ENCODE measurements around the gene ERC1.

The ERC1 gene

DNA sequence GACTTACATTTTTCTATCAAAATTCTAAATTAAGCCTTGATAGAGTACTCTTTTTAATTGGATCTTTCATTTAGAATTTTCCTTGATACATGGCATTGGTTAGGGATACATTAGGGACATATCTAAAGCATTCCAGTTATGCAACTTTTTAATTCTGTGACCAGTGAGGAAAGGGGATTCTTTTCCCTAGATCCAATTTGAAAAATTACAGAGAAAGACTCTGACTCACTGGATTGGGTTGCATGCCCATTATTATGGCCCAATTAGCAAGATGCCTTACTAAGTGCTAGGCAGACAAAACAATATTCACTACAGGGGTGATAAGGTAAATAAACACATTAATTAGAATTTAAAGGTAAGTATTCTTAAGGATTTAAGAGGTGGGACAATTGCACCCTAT, 36.3 kb upstream of the ERC1 start:
- H3K79me2 ChIP-seq (ENCODE audit: low read length), result no peaks in the 10 kb centered on the region
- no peaks in the 10 kb centered on the region for H3K9me3 ChIP-seq (replicated peaks; ENCODE audit: insufficient read depth, low read length)
- no peaks in the 10 kb centered on the region for H3K9me2 ChIP-seq (replicated peaks; ENCODE audit: insufficient read depth, low read length)
- H3K36me3 ChIP-seq (replicated peaks; ENCODE audit: insufficient read depth, low read length), result no peaks in the 10 kb centered on the region
- H2AFZ ChIP-seq (ENCODE audit: low read length), result no peak overlapping the region
- H3K9ac ChIP-seq (ENCODE audit: low read length), result no peak overlapping the region
- no peak overlapping the region for H3K4me3 ChIP-seq (ENCODE audit: low read length)
- no peak overlapping the region for H3K4me2 ChIP-seq (ENCODE audit: low read depth, low read length)
- TF ChIP-seq, protein P1, sequence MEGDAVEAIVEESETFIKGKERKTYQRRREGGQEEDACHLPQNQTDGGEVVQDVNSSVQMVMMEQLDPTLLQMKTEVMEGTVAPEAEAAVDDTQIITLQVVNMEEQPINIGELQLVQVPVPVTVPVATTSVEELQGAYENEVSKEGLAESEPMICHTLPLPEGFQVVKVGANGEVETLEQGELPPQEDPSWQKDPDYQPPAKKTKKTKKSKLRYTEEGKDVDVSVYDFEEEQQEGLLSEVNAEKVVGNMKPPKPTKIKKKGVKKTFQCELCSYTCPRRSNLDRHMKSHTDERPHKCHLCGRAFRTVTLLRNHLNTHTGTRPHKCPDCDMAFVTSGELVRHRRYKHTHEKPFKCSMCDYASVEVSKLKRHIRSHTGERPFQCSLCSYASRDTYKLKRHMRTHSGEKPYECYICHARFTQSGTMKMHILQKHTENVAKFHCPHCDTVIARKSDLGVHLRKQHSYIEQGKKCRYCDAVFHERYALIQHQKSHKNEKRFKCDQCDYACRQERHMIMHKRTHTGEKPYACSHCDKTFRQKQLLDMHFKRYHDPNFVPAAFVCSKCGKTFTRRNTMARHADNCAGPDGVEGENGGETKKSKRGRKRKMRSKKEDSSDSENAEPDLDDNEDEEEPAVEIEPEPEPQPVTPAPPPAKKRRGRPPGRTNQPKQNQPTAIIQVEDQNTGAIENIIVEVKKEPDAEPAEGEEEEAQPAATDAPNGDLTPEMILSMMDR (IDR thresholded peaks at IDR 0.05; ENCODE audit: low read length), result no peak
- TF ChIP-seq EZH2phosphoT487 (IDR thresholded peaks at IDR 0.05; ENCODE audit: low read length) (no peak), EZH2 (optimal IDR thresholded peaks at IDR 0.05; ENCODE audit: low read depth, low read length) (no peak)
- H4K20me1 ChIP-seq (ENCODE audit: insufficient read depth, low read length), result no peaks in the 10 kb centered on the region
- H3K27me3 ChIP-seq (replicated peaks; ENCODE audit: insufficient read depth, low read length), result no peaks in the 10 kb centered on the region
- H3K27ac ChIP-seq (ENCODE audit: low read length), result no peak overlapping the region
- no peaks in the 10 kb centered on the region for H3K4me1 ChIP-seq (ENCODE audit: low read length)
- DNase-seq, result no peak
- no peaks in the 10 kb centered on the region for H3F3A ChIP-seq (ENCODE audit: insufficient read depth, low read length)

DNA sequence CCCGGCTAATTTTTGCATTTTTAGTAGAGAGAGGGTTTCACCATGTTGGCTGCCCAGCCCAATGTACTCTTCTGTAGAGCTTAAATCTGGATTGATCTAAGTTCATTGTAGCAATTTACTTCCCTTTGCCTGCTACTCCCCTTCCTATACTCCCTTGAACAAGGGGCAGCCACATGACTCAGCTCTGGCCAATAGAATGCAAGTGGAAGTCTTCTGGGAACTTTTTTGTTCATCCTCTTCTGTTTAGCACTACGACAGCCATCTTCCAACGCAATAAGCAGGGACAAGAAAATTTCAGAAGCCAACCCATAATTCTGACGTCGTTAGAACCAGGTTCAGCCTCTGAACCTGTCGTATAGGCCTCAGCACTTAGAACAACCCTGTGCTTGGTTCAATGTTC, 35.1 kb upstream of the ERC1 start:
- Histone ChIP-seq H3K9me3 (replicated peaks; ENCODE audit: insufficient read depth, low read length) (no peaks in the 10 kb centered on the region), H3K9ac (ENCODE audit: low read length) (no peak overlapping the region), H3K36me3 (replicated peaks; ENCODE audit: insufficient read depth, low read length) (no peaks in the 10 kb centered on the region), H3K4me2 (ENCODE audit: low read depth, low read length) (no peak overlapping the region), H3K4me1 (ENCODE audit: low read length) (no peaks in the 10 kb centered on the region), H3K9me2 (replicated peaks; ENCODE audit: insufficient read depth, low read length) (no peaks in the 10 kb centered on the region), H2AFZ (ENCODE audit: low read length) (no peak overlapping the region), H3K27ac (ENCODE audit: low read length) (no peak overlapping the region), H3K79me2 (ENCODE audit: low read length) (no peaks in the 10 kb centered on the region), H3F3A (ENCODE audit: insufficient read depth, low read length) (no peaks in the 10 kb centered on the region), H4K20me1 (ENCODE audit: insufficient read depth, low read length) (no peaks in the 10 kb centered on the region), H3K27me3 (replicated peaks; ENCODE audit: insufficient read depth, low read length) (no peaks in the 10 kb centered on the region), H3K4me3 (ENCODE audit: low read length) (no peak overlapping the region)
- no peak for TF ChIP-seq EZH2phosphoT487 (IDR thresholded peaks at IDR 0.05; ENCODE audit: low read length)
- TF ChIP-seq, protein P1 (IDR thresholded peaks at IDR 0.05; ENCODE audit: low read length), result no peak
- no peak for TF ChIP-seq EZH2 (optimal IDR thresholded peaks at IDR 0.05; ENCODE audit: low read depth, low read length)
- no peak for DNase-seq

DNA sequence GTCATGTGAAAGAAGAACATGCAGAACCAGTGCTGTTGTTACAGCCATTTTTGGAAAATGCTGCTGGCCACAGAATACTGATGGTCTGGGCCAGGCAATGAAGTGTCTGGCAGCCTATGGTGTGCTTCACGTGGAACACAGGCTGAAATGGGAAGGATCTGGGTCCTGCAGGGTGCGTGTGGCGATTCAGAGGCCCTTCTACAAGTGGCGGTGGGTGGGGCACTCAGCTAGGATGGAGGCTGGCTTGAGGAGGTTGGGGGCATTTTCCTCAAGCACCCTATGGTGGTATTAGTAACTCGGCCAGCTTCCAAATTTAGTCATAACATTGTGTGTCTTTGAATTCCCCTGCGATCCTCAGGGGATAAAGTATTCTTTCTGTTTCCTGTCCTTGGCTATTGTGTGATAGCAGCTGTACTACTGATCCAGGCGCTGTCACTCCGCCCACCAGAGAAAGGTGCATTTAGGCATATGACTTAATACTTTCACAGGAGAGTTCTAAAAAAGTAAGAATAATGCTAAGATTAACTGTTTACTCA, 32.4 kb upstream of the ERC1 start:
- no peak for DNase-seq
- Histone ChIP-seq H3F3A (ENCODE audit: insufficient read depth, low read length) (no peaks in the 10 kb centered on the region), H3K4me2 (ENCODE audit: low read depth, low read length) (no peak overlapping the region), H3K27me3 (replicated peaks; ENCODE audit: insufficient read depth, low read length) (no peaks in the 10 kb centered on the region), H3K4me1 (ENCODE audit: low read length) (no peaks in the 10 kb centered on the region), H4K20me1 (ENCODE audit: insufficient read depth, low read length) (no peaks in the 10 kb centered on the region), H3K4me3 (ENCODE audit: low read length) (no peak overlapping the region), H3K9me3 (replicated peaks; ENCODE audit: insufficient read depth, low read length) (no peaks in the 10 kb centered on the region), H3K27ac (ENCODE audit: low read length) (no peak overlapping the region), H3K36me3 (replicated peaks; ENCODE audit: insufficient read depth, low read length) (no peaks in the 10 kb centered on the region), H2AFZ (ENCODE audit: low read length) (no peak overlapping the region), H3K9me2 (replicated peaks; ENCODE audit: insufficient read depth, low read length) (no peaks in the 10 kb centered on the region), H3K9ac (ENCODE audit: low read length) (no peak overlapping the region), H3K79me2 (ENCODE audit: low read length) (no peaks in the 10 kb centered on the region)
- TF ChIP-seq EZH2 (optimal IDR thresholded peaks at IDR 0.05; ENCODE audit: low read depth, low read length) (no peak), EZH2phosphoT487 (IDR thresholded peaks at IDR 0.05; ENCODE audit: low read length) (no peak)
- TF ChIP-seq, protein P1 (IDR thresholded peaks at IDR 0.05; ENCODE audit: low read length), result no peak

Measured in MM.1S (cell line).